Activated CD8-positive, alpha-beta memory T cell treated with anti-CD3 and anti-CD28 coated beads, Interleukin-2, amount 10 ng/mL, durations not matched to agents 7 days and 5 days (primary cell): ENCODE measurements around the gene KCNK5. TPM values are rescaled to one million over a fixed set of nuclear protein-coding genes. Genes with fewer than 3 reads are reported as not detected.

Experiments
- ATAC-seq: fragments of 150-1000 bp; cut with Tn5 transposase; one replicate; pipeline ENCODE4 v1.10.0; 2021; ENCODE audit warnings: moderate library complexity
- CTCF ChIA-PET: fragments of 350-600 bp; sonication (Branson Sonifier 250); formaldehyde crosslinking; loops from one replicate; lab custom pipeline; 2021; ENCODE audit warnings: antibody characterized with exemption; lab: Charles Lee
- DNase-seq: peaks from one replicate; pipeline ENCODE4 v3.0.0-alpha.2; 2020
- H3K27ac Mint-ChIP-seq: one replicate; pipeline ENCODE4 v1.8.0; 2021; ENCODE audit warnings: mild to moderate bottlenecking, mixed read lengths
- H3K27me3 Mint-ChIP-seq: one replicate; pipeline ENCODE4 v1.8.0; 2021; ENCODE audit warnings: mixed read lengths
- H3K36me3 Mint-ChIP-seq: one replicate; pipeline ENCODE4 v1.8.0; 2021; ENCODE audit warnings: mild to moderate bottlenecking, mixed read lengths
- H3K4me1 Mint-ChIP-seq: one replicate; pipeline ENCODE4 v1.8.0; 2021; ENCODE audit warnings: mixed read lengths
- H3K4me3 Mint-ChIP-seq: one replicate; pipeline ENCODE4 v1.8.0; 2021; ENCODE audit warnings: mild to moderate bottlenecking, moderate library complexity, mixed read lengths
- H3K9me3 Mint-ChIP-seq: one replicate; pipeline ENCODE4 v1.8.0; 2022; ENCODE audit warnings: low read depth, mixed read lengths
- total RNA-seq, 2 experiments: library from RNA; stranded (reverse); gene quantifications; one replicate each; pipeline ENCODE4 v1.2.3, GENCODE V29; 2021

KCNK5 gene
- total RNA-seq, 2 experiments from 2014 or later, result 19.1 to 30.8 TPM

DNA sequence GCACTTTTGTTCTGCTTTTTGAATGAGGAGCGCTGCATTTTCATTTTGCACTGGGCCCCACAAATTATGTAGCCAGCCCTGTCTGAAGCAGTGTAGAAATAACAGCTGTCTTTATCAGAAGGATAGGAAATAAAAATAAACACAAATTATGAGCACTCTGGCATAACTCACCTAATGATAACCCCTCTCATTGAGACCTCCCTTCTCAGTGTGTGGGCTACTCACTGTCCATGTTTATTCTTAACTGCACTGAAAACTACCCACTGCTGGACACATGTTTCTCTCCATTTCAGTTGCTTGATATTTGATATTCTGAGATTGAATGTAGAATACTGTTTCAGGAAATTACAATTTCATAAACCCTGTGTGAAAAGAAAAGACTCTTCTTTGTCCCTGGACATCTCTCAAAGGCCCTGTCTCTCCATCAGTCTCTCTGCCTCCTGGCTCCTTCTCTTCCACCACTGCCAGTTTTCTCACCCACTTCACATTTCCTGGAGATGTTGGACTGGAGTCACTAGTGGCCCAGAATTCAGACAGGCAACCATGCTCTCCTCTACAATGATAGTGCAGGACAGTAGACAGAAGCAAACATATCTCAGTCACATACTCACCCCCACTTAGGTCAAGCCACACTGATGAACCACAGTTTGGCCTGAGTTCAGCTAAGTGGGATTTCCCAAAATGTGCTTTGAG is 84.6 kb downstream of the KCNK5 start:
- H3K27ac Mint-ChIP-seq, result no peak overlapping the region
- H3K36me3 Mint-ChIP-seq, result peaks cover 2% of the 10 kb centered on the region
- H3K9me3 Mint-ChIP-seq, result peaks cover 2% of the 10 kb centered on the region
- H3K27me3 Mint-ChIP-seq, result peaks cover 24% of the 10 kb centered on the region
- ATAC-seq, result no peak
- CTCF ChIA-PET, result no interaction called here
- H3K4me1 Mint-ChIP-seq, result peaks cover 7% of the 10 kb centered on the region
- H3K4me3 Mint-ChIP-seq, result no peak overlapping the region
- no peak for DNase-seq

DNA sequence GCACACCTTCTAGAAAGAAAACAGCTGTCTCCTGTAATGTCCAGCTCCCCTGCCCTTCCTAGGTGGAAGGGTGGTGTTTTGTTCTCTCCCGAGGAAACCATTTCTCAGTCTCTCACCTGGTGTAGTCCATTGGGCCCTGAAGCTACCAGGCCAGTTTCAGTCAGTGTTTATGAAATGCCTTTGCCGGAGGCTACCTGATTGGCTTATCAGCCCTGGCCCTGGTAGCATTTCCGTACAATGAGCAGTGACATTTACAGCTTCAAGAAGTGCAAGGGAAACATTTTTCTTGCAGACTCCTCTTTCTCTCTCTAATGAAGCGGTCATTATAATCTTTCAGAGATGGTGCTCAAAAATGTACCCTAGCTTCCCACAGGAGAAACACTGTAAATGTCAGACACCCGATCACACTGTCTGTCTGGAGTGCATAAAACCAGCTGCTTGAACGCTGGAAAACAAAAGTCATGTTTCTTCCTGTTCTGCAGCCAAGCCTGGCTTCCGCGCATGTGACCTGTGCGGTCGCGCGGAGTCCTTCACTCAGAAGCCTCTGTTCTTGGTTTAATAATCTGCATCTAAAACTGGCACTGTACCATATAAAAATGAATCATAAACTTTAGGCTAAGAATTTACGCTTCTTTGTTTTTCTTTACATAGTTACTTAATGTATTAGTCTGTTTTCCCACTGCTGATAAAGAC is 85.9 kb downstream of the KCNK5 start:
- no peak for DNase-seq
- no peak for ATAC-seq
- Mint-ChIP-seq H3K4me1 (peaks cover 7% of the 10 kb centered on the region), H3K9me3 (peaks cover 2% of the 10 kb centered on the region), H3K36me3 (peaks cover 2% of the 10 kb centered on the region), H3K4me3 (no peak overlapping the region), H3K27me3 (peaks cover 15% of the 10 kb centered on the region), H3K27ac (no peak overlapping the region)
- CTCF ChIA-PET, result no interaction called here

DNA sequence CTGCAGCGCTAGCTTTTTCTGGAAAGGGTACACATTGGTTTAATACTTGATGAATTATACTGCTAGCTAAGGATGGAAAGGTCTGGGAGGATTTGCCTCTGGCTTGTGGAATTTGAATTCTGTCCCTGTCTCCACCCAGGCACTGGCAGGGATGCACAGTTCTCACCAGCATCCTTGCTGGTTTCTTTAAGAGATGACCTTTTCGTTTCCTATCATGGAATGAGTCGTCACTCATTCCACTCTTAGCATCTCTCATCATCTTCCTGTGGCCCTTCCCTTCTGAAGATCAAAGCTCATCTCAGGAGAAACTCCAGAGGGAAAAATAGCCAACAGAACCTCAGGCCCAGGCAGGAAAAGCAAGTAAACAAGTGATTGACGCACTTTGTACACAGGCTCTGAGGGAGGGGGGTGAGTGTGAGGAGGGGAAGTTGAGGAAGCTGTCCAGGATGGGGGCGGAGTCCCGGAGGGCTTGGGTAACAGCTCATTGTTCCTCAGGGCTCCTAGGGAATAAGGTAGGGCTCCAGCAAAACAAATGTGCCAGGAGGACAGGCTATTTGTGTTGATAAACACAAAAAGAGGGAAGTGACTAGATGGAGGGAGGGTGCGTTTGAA is 88.6 kb downstream of the KCNK5 start:
- DNase-seq, result no peak
- Mint-ChIP-seq H3K4me3 (no peak overlapping the region), H3K27me3 (peaks cover 14% of the 10 kb centered on the region), H3K9me3 (peaks cover 2% of the 10 kb centered on the region), H3K27ac (no peak overlapping the region), H3K36me3 (peaks cover 2% of the 10 kb centered on the region), H3K4me1 (no peaks in the 10 kb centered on the region)
- CTCF ChIA-PET, result no interaction called here
- no peak for ATAC-seq

Other genes with a start within 250 kb of the KCNK5 start
- gene GLP1R, start 180.7 kb downstream of the KCNK5 start, total RNA-seq, result not detected
- gene SAYSD1, start 114.3 kb downstream of the KCNK5 start, total RNA-seq, result 10 to 100 TPM in 1 of 2 experiments, 1 to 10 TPM in 1; 9.1 to 11.4 TPM
- gene KCNK17, start 84.9 kb upstream of the KCNK5 start, total RNA-seq, result not detected
- gene KCNK16, start 93.2 kb upstream of the KCNK5 start, total RNA-seq, result not detected